Measurements from ENCODE around the gene SLC2A10.

The SLC2A10 gene

GRCh38 chr20:46666818-46667515 lies 42.5 kb upstream of the SLC2A10 start:
- no peaks in the 10 kb centered on the region for H3K9me2 ChIP-seq (replicated peaks; ENCODE audit: low read depth, low read length)
- H3K27me3 ChIP-seq (ENCODE audit: insufficient read depth, low read length, poor library complexity, severe bottlenecking), result no peaks in the 10 kb centered on the region
- H3K36me3 ChIP-seq (ENCODE audit: insufficient read depth, low read length), result no peaks in the 10 kb centered on the region
- TF ChIP-seq EZH2phosphoT487 (IDR thresholded peaks at IDR 0.05; ENCODE audit: borderline replicate concordance) (no peak), CTCF (conservative IDR thresholded peaks at IDR 0.05; ENCODE audit: low read length) (no peak)
- no peaks in the 10 kb centered on the region for H3K4me1 ChIP-seq (ENCODE audit: insufficient read depth, low read length, poor library complexity, severe bottlenecking)
- no peaks in the 10 kb centered on the region for H3K9me3 ChIP-seq (ENCODE audit: insufficient read depth, low read depth, low read length)
- H3K79me2 ChIP-seq (ENCODE audit: insufficient read depth, low read length), result no peaks in the 10 kb centered on the region
- H3F3A ChIP-seq (ENCODE audit: low read depth), result no peaks in the 10 kb centered on the region
- H4K20me1 ChIP-seq (ENCODE audit: insufficient read depth, low read length, poor library complexity, severe bottlenecking), result no peaks in the 10 kb centered on the region
- H3K9ac ChIP-seq (ENCODE audit: low read depth, low read length, poor library complexity, severe bottlenecking), result no peak overlapping the region
- no peak overlapping the region for H2AFZ ChIP-seq (ENCODE audit: low read length)
- H3K4me3 ChIP-seq (ENCODE audit: low read length, poor library complexity, severe bottlenecking), result no peak overlapping the region
- no peak overlapping the region for H3K4me2 ChIP-seq (ENCODE audit: low read depth, low read length, poor library complexity, severe bottlenecking)

- Histone ChIP-seq H3K36me3 (ENCODE audit: insufficient read depth, low read length) (no peaks in the 10 kb centered on the region), H3F3A (ENCODE audit: low read depth) (no peaks in the 10 kb centered on the region), H3K4me1 (ENCODE audit: insufficient read depth, low read length, poor library complexity, severe bottlenecking) (no peaks in the 10 kb centered on the region), H3K9me2 (replicated peaks; ENCODE audit: low read depth, low read length) (no peaks in the 10 kb centered on the region), H3K9me3 (ENCODE audit: insufficient read depth, low read depth, low read length) (no peaks in the 10 kb centered on the region), H3K4me3 (ENCODE audit: low read length, poor library complexity, severe bottlenecking) (no peak overlapping the region), H3K9ac (ENCODE audit: low read depth, low read length, poor library complexity, severe bottlenecking) (no peak overlapping the region), H3K79me2 (ENCODE audit: insufficient read depth, low read length) (no peaks in the 10 kb centered on the region), H4K20me1 (ENCODE audit: insufficient read depth, low read length, poor library complexity, severe bottlenecking) (no peaks in the 10 kb centered on the region), H3K4me2 (ENCODE audit: low read depth, low read length, poor library complexity, severe bottlenecking) (no peak overlapping the region), H2AFZ (ENCODE audit: low read length) (no peak overlapping the region), H3K27me3 (ENCODE audit: insufficient read depth, low read length, poor library complexity, severe bottlenecking) (no peaks in the 10 kb centered on the region)
- no peak for TF ChIP-seq CTCF (conservative IDR thresholded peaks at IDR 0.05; ENCODE audit: low read length)
- TF ChIP-seq EZH2phosphoT487 (IDR thresholded peaks at IDR 0.05; ENCODE audit: borderline replicate concordance), result no peak
Measured at GRCh38 chr20:46670228-46670584, 39.2 kb upstream of the SLC2A10 start.

- H2AFZ ChIP-seq (ENCODE audit: low read length), result no peak overlapping the region
- no peak overlapping the region for H3K9ac ChIP-seq (ENCODE audit: low read depth, low read length, poor library complexity, severe bottlenecking)
- H3K4me2 ChIP-seq (ENCODE audit: low read depth, low read length, poor library complexity, severe bottlenecking), result no peak overlapping the region
- no peaks in the 10 kb centered on the region for H3K79me2 ChIP-seq (ENCODE audit: insufficient read depth, low read length)
- no peaks in the 10 kb centered on the region for H3K9me3 ChIP-seq (ENCODE audit: insufficient read depth, low read depth, low read length)
- no peaks in the 10 kb centered on the region for H3K36me3 ChIP-seq (ENCODE audit: insufficient read depth, low read length)
- no peaks in the 10 kb centered on the region for H4K20me1 ChIP-seq (ENCODE audit: insufficient read depth, low read length, poor library complexity, severe bottlenecking)
- no peaks in the 10 kb centered on the region for H3K27me3 ChIP-seq (ENCODE audit: insufficient read depth, low read length, poor library complexity, severe bottlenecking)
- TF ChIP-seq CTCF (conservative IDR thresholded peaks at IDR 0.05; ENCODE audit: low read length) (no peak), EZH2phosphoT487 (IDR thresholded peaks at IDR 0.05; ENCODE audit: borderline replicate concordance) (no peak)
- H3F3A ChIP-seq (ENCODE audit: low read depth), result no peaks in the 10 kb centered on the region
- H3K9me2 ChIP-seq (replicated peaks; ENCODE audit: low read depth, low read length), result no peaks in the 10 kb centered on the region
- no peak overlapping the region for H3K4me3 ChIP-seq (ENCODE audit: low read length, poor library complexity, severe bottlenecking)
- H3K4me1 ChIP-seq (ENCODE audit: insufficient read depth, low read length, poor library complexity, severe bottlenecking), result no peaks in the 10 kb centered on the region
Measured at GRCh38 chr20:46670585-46671584, 38.6 kb upstream of the SLC2A10 start.

Data from Loucy (cell line).